T-helper 1 cell treated with Interleukin-12 subunit alpha and Interleukin-12 subunit beta and Interleukin-4 antibody, amounts not matched to agents 30 μg/mL and 1 μg/mL, for 36 hours (primary cell): ENCODE data around the gene TSPAN11.

Experiments
- H3K27ac Mint-ChIP-seq: one replicate; pipeline ENCODE4 v1.8.0; 2021; ENCODE audit warnings: mild to moderate bottlenecking, mixed read lengths
- H3K27me3 Mint-ChIP-seq: one replicate; pipeline ENCODE4 v1.8.0; 2021; ENCODE audit warnings: low read depth, mixed read lengths
- H3K36me3 Mint-ChIP-seq: one replicate; pipeline ENCODE4 v1.8.0; 2021; ENCODE audit warnings: low read depth, mixed read lengths
- H3K4me1 Mint-ChIP-seq: one replicate; pipeline ENCODE4 v1.8.0; 2021; ENCODE audit warnings: low read depth, mixed read lengths
- H3K4me3 Mint-ChIP-seq: one replicate; pipeline ENCODE4 v1.8.0; 2021; ENCODE audit warnings: mild to moderate bottlenecking, moderate library complexity, mixed read lengths
- H3K9me3 Mint-ChIP-seq: one replicate; pipeline ENCODE4 v1.8.0; 2021; ENCODE audit warnings: mixed read lengths

Gene TSPAN11

DNA sequence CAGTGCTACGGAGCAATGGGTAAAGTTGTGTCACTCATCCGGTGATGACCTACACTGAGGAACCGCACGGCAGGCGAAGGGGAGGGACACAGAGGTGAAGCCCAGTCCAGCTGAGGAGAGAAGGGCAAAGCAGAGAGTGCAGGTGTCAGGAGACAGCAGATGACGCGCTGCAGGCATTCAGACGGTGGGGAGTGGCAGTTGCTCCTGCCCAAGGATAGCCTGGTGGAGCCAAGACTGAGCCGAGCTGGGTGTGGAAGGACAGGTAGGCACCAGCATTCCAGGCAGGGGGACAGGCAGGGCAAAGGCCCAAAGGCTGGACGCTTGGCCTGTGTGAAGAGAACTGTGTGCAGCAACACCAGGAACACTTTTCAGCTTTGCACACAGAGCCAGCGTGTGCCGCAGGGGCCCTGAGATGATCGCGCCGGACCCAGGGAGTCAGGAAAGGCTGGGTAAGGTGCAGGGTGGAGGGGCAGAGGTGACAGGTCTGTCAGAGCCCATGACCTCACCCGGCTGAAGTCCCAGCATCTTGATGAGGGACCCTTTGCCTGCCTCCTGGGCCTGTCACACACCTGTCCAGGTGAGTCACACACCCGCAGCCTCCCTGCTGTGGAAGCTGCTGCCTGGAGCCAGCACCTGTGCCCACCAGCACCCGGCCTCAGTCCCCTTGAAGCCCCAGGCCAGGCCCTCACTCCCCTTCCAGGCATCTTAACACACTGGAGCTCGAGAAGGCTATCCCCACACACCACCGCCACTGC lies 48.4 kb downstream of the TSPAN11 start:
- Mint-ChIP-seq H3K36me3 (no peaks in the 10 kb centered on the region), H3K27ac (no peak overlapping the region), H3K4me1 (no peaks in the 10 kb centered on the region), H3K4me3 (no peak overlapping the region), H3K9me3 (no peaks in the 10 kb centered on the region), H3K27me3 (no peaks in the 10 kb centered on the region)

DNA sequence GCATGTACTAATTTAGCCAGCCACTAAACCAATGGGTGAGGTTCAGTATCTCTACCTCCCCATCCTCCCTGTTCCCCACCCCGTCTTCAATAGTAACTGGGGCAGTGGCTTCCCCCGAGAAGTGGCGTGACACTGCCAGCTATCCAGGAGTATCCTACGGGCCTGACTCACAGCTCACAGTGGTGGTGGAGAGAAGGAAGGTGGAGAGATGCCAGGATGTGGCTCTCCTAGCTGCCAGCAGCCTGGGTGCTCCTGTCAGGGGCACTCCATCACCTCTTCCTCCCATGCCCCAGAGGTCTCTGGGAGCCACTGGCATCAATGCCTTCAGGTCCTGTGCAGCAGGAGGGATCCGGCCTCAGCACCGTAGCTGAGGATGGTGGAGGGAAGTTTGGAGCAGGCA lies 49.0 kb downstream of the TSPAN11 start:
- Mint-ChIP-seq H3K27ac (no peak overlapping the region), H3K9me3 (no peaks in the 10 kb centered on the region), H3K4me3 (no peak overlapping the region), H3K36me3 (no peaks in the 10 kb centered on the region), H3K27me3 (no peaks in the 10 kb centered on the region), H3K4me1 (no peaks in the 10 kb centered on the region)

GRCh38 chr12:30976206-30976605 lies 49.7 kb downstream of the TSPAN11 start:
- Mint-ChIP-seq H3K27me3 (no peaks in the 10 kb centered on the region), H3K36me3 (no peaks in the 10 kb centered on the region), H3K4me3 (no peak overlapping the region), H3K27ac (no peak overlapping the region), H3K9me3 (no peaks in the 10 kb centered on the region), H3K4me1 (no peaks in the 10 kb centered on the region)

DNA sequence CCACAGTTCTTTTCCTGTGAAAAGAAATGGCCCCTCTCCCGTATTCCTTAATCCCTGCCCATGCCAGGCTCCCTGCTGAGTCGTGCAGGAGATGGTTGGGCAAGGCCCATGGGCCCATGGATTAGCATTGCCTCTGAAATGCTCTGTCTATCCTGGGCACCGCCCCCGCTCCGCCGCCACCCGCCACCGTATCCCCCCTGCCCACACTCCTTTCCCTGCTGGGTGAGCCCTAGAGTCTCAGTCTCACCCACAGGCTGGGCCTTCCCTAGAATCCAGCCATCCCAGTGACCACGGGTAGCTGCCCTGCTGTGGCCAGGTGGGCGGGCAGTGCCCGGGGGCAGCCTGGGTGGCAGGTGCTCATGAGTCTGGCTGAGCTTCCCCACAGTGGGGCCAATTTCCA lies 50.6 kb downstream of the TSPAN11 start:
- H3K27me3 Mint-ChIP-seq: no peaks in the 10 kb centered on the region
- no peak overlapping the region for H3K4me3 Mint-ChIP-seq
- H3K4me1 Mint-ChIP-seq: no peaks in the 10 kb centered on the region
- H3K27ac Mint-ChIP-seq: no peak overlapping the region
- no peaks in the 10 kb centered on the region for H3K9me3 Mint-ChIP-seq
- no peaks in the 10 kb centered on the region for H3K36me3 Mint-ChIP-seq

- no peak overlapping the region for H3K27ac Mint-ChIP-seq
- no peaks in the 10 kb centered on the region for H3K9me3 Mint-ChIP-seq
- no peaks in the 10 kb centered on the region for H3K27me3 Mint-ChIP-seq
- no peak overlapping the region for H3K4me3 Mint-ChIP-seq
- no peaks in the 10 kb centered on the region for H3K36me3 Mint-ChIP-seq
- H3K4me1 Mint-ChIP-seq: no peaks in the 10 kb centered on the region
These were observed 51.2 kb downstream of the TSPAN11 start for GRCh38 chr12:30977537-30978349.

DNA sequence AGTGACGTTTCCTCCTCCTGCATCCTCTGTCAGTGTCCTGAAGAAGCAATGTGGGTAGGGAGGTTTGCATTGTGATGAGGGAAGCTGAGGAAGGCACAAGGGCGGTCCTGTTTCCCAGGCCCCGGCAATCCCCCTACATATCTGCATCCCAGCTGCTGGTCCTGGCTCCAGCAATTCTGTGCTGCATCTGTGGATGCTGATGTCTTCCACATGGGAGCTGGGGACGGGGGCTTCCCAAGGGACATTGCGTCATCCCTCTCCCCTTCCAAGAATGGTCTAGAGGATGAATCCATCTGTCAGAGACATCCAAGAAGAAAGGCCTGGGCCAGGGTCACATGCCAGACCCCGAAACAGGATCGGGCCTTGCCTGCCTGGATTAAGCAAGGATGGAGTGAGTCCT lies 52.1 kb downstream of the TSPAN11 start:
- H3K9me3 Mint-ChIP-seq: no peaks in the 10 kb centered on the region
- no peaks in the 10 kb centered on the region for H3K27me3 Mint-ChIP-seq
- H3K4me1 Mint-ChIP-seq: no peaks in the 10 kb centered on the region
- no peak overlapping the region for H3K27ac Mint-ChIP-seq
- H3K4me3 Mint-ChIP-seq: no peak overlapping the region
- H3K36me3 Mint-ChIP-seq: no peaks in the 10 kb centered on the region

DNA sequence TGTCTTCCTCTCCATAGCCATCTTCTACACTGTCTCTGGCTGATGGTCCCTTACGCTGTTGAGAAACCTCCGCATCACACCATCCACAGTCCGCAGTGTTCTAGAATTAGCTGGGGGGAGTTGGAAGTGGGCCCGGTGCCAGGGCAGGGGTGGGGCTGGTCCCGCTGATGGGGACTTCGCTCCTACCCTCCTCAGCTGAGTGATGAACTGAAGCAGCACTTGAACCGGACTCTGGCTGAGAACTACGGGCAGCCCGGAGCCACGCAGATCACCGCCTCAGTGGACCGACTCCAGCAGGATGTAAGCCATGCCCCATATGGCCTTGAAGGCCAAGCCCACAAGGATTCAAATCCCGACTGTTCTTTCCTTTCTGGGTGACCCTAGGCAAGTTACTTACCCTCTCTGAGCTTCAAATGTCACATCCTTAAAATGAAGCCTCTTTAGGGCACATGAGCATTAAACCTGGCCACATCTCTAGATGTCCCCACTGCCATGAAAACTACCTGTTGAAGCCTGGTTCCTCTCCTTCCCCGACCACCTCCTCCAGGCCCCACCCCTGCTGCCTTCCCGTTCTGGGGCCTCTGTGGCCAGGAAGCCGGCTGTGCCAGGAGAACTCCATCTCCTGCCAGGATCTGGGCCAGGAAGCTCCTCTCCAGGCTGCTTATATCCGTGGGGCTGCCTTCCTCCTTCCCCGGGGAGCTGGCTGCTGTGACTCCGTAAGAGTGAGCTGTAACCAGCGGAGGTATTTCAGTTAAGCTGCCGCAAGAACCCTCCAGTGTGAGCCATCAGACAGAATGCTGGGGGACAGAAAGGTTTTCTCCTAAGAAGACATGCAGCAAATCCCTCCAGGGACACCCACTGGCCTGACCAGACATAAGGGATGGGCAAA lies 53.1 kb downstream of the TSPAN11 start:
- Mint-ChIP-seq H3K9me3 (no peaks in the 10 kb centered on the region), H3K27me3 (no peaks in the 10 kb centered on the region), H3K36me3 (no peaks in the 10 kb centered on the region), H3K4me3 (no peak overlapping the region), H3K4me1 (no peaks in the 10 kb centered on the region), H3K27ac (no peak overlapping the region)

DNA sequence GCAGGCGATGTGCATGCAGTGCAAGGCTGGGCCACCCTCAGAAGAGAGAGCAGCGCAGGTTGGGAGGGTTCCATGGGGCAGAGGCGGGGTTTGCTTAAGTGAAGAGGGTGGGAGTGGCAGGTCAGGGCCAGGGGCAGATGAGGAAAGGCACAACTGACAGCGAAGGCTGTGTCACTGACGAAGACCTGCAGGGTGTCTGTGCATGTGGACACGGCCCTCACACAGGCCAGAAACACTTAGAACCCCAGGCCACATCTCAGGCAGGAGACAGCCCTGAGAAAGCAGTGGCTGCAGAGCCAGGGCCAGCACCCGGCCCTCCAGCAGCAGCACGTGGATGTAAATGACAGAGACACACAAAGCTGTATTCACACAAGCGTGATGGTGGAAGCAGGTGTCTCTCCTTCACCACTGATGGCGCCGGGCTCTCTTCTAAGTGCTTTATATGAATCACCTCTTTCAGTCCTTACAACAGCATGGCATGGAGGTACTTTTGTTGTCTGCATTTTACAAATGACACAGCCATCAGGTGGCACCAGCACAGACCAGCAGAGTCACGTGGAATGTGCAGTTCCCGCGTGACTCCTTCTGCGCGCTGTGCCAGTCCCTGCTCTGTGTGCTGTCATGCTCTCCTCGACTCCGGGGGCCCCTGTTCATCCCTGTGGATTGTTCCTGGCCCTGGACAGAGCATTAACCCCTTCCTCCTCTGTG lies 54.6 kb downstream of the TSPAN11 start:
- Mint-ChIP-seq H3K27ac (no peak overlapping the region), H3K4me1 (no peaks in the 10 kb centered on the region), H3K9me3 (no peaks in the 10 kb centered on the region), H3K27me3 (no peaks in the 10 kb centered on the region), H3K36me3 (no peaks in the 10 kb centered on the region), H3K4me3 (no peak overlapping the region)

- Mint-ChIP-seq H3K4me3 (no peak overlapping the region), H3K4me1 (no peaks in the 10 kb centered on the region), H3K27ac (no peak overlapping the region), H3K9me3 (no peaks in the 10 kb centered on the region), H3K36me3 (no peaks in the 10 kb centered on the region), H3K27me3 (no peaks in the 10 kb centered on the region)
These were observed 55.9 kb downstream of the TSPAN11 start for GRCh38 chr12:30982413-30982812.

DNA sequence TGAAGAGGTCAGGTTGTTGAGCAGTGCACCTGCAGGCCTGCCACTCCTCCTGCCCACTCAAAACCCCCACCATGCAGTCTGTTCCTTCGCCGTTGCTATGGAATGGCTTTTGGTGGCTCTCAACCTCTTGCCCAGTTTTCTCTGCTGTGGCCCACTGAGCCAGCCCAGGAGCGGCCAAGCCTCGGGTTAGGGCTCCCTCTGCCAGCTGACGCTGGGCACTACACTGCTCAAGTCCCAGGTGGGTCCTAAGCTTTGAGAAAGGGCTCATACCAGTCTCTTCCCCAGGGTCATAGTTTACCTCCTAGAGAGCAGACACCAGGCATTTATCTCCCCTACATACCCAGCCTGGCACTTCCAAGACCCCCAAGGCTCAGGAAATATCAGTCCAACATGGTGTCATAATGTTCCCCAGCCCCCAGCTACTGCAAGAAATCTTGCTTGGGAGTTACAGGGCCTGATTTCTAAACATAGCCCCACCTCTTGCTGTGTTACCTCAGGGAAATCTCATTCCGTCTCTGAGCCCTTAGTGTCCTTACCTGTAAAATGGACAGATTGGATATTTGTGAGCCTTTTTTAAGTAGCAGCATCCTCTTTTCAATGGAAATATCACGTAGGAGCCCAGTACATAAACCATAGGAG lies 59.4 kb downstream of the TSPAN11 start:
- Mint-ChIP-seq H3K4me1 (no peaks in the 10 kb centered on the region), H3K27me3 (no peaks in the 10 kb centered on the region), H3K36me3 (no peaks in the 10 kb centered on the region), H3K9me3 (no peaks in the 10 kb centered on the region), H3K27ac (no peak overlapping the region), H3K4me3 (no peak overlapping the region)

GRCh38 chr12:30988086-30988485 lies 61.5 kb downstream of the TSPAN11 start:
- no peaks in the 10 kb centered on the region for H3K27me3 Mint-ChIP-seq
- H3K9me3 Mint-ChIP-seq: no peaks in the 10 kb centered on the region
- H3K4me3 Mint-ChIP-seq: no peak overlapping the region
- H3K4me1 Mint-ChIP-seq: no peaks in the 10 kb centered on the region
- H3K36me3 Mint-ChIP-seq: no peaks in the 10 kb centered on the region
- H3K27ac Mint-ChIP-seq: no peak overlapping the region

DNA sequence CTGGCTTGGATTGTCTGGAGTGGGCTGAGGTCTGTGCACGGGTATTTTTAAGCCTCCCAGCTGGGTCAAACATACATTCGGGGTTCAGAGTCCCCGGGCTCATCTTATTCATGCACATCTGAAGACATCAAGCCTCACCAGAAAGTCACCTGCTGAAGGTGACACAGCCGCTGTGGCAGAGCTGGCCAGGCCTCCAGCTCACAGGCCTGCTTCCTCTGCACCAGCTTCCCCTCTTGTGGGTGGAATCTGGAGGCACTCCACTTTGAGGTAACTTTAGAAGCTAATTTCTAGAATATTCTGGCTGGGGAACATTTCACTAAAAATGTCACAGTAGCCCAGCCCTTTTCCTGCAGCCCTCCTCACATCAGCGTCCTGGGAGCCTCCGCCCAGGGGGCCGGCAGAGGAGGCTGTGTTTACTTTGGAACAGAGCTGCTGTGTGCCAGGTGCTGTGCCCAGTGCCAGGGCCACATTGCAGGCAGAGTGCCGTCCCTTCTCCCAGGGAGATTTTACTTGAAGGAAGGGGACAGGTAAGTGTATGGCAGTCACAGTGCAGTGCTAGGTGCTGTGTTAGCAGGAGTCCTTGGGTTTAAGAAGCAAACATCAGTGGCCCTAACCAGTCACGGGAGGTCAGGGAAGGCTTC lies 62.2 kb downstream of the TSPAN11 start:
- no peaks in the 10 kb centered on the region for H3K4me1 Mint-ChIP-seq
- H3K36me3 Mint-ChIP-seq: no peaks in the 10 kb centered on the region
- H3K4me3 Mint-ChIP-seq: no peak overlapping the region
- H3K9me3 Mint-ChIP-seq: no peaks in the 10 kb centered on the region
- no peak overlapping the region for H3K27ac Mint-ChIP-seq
- H3K27me3 Mint-ChIP-seq: no peaks in the 10 kb centered on the region

DNA sequence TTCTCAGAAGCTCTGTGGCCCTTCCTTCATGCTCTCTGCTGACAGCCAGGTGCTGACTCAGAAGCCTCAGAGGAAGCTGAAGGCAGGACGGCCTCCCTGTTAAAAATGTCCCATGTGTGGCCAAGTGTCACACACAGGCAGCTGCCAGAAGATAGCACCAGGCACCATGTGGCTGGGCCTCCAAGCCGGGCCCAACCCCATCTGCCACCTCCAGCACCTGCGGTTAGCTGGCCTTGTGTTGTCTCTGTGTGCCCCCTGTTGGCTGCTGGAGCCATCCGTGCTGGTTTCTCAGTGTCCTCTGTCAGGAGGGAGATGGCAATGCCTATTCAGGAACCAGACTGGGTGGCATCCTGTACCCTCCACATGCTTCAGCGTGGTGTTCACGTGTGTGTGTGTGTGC lies 63.2 kb downstream of the TSPAN11 start:
- no peak overlapping the region for H3K27ac Mint-ChIP-seq
- no peaks in the 10 kb centered on the region for H3K4me1 Mint-ChIP-seq
- no peaks in the 10 kb centered on the region for H3K9me3 Mint-ChIP-seq
- H3K27me3 Mint-ChIP-seq: no peaks in the 10 kb centered on the region
- no peak overlapping the region for H3K4me3 Mint-ChIP-seq
- no peaks in the 10 kb centered on the region for H3K36me3 Mint-ChIP-seq
